ENCODE measurements around the gene RFTN1. TPM values are rescaled to one million over a fixed set of nuclear protein-coding genes. Genes with fewer than 3 reads are reported as not detected.

RFTN1 gene
- total and polyA plus RNA-seq, 9 of the 15 experiments (the other 6 are each of a cell fraction or from before 2014, with no cell fraction given), result 0.08 to 0.51 (median 0.11) TPM; not detected in 6

DNA sequence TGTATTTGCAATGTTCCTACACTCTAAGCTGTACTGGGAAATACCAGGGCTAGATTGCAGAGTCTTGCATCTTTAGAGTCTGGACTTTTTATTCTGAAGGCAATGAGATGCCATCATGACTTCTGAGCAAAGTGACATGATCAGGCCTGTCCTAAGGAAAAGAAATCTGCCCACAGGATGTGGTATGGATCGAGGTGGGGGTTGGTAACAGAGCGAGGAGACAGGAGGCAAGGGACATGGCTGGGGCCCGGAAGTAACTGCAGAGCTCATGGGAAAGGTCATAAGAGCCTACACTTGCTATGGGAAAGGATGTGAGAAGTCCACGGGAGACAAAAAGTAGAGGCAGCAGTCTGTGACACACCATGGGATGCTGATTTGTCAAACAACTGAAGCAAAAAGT, 126.9 kb downstream of the RFTN1 start:
- intact Hi-C loops (cut with micrococcal nuclease) (no loop called here), in situ Hi-C loops (cut with MboI) (no loop called here)
- POLR2A ChIA-PET, result interaction anchor here (1.4 to 1.5 kb wide), 2 partner anchors 9 to 13 kb away, joined by 3 to 4 read pairs; no protein-coding TSS in a partner anchor
- H3K9me3 ChIP-seq (replicated peaks; ENCODE audit: control insufficient read depth, insufficient read depth, low read depth, low read length), result no peaks in the 10 kb centered on the region
- WGBS (ENCODE audit: insufficient coverage, low coverage, missing lambda C conversion rate), result 3% methylated on average over 4 of the region's 4 CpGs
- TF ChIP-seq PHTF2 (CRISPR knock-in tag; IDR thresholded peaks at IDR 0.05) (no peak), MCM3 (IDR thresholded peaks at IDR 0.05) (no peak), NR2C2 (CRISPR knock-in tag; IDR thresholded peaks at IDR 0.05) (no peak), NR2C2 (tag; IDR thresholded peaks at IDR 0.05) (peak; percentile 82; the same call in 1 of the 2 replicates), CEBPG (CRISPR knock-in tag; IDR thresholded peaks at IDR 0.05) (no peak), CEBPG (tag; conservative IDR thresholded peaks at IDR 0.05 in 1 of 2, IDR thresholded peaks at IDR 0.05 in 1 of 2) (0 out of 4 replicates have a peak, but pooled peaks of 1 of the 2 experiments have one; percentile 39), ELK3 (CRISPR knock-in tag; IDR thresholded peaks at IDR 0.05) (no peak), GABPA (tag; conservative IDR thresholded peaks at IDR 0.05; ENCODE audit: low read depth) (peak; percentile 79), NR2C1 (IDR thresholded peaks at IDR 0.05) (no peak), NR2C1 (tag; IDR thresholded peaks at IDR 0.05) (peak; percentile 29; the same call in 1 of the 2 replicates)
- TF ChIP-seq, protein P1, sequence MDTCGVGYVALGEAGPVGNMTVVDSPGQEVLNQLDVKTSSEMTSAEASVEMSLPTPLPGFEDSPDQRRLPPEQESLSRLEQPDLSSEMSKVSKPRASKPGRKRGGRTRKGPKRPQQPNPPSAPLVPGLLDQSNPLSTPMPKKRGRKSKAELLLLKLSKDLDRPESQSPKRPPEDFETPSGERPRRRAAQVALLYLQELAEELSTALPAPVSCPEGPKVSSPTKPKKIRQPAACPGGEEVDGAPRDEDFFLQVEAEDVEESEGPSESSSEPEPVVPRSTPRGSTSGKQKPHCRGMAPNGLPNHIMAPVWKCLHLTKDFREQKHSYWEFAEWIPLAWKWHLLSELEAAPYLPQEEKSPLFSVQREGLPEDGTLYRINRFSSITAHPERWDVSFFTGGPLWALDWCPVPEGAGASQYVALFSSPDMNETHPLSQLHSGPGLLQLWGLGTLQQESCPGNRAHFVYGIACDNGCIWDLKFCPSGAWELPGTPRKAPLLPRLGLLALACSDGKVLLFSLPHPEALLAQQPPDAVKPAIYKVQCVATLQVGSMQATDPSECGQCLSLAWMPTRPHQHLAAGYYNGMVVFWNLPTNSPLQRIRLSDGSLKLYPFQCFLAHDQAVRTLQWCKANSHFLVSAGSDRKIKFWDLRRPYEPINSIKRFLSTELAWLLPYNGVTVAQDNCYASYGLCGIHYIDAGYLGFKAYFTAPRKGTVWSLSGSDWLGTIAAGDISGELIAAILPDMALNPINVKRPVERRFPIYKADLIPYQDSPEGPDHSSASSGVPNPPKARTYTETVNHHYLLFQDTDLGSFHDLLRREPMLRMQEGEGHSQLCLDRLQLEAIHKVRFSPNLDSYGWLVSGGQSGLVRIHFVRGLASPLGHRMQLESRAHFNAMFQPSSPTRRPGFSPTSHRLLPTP (IDR thresholded peaks at IDR 0.05; ENCODE audit: borderline replicate concordance, extremely low read depth, insufficient read length), result no peak
- TF ChIP-seq, protein P2, sequence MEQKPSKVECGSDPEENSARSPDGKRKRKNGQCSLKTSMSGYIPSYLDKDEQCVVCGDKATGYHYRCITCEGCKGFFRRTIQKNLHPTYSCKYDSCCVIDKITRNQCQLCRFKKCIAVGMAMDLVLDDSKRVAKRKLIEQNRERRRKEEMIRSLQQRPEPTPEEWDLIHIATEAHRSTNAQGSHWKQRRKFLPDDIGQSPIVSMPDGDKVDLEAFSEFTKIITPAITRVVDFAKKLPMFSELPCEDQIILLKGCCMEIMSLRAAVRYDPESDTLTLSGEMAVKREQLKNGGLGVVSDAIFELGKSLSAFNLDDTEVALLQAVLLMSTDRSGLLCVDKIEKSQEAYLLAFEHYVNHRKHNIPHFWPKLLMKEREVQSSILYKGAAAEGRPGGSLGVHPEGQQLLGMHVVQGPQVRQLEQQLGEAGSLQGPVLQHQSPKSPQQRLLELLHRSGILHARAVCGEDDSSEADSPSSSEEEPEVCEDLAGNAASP (IDR thresholded peaks at IDR 0.05), result no peak
- no TSS peak for BruUV-seq (replicated peaks)
- DNase-seq (ENCODE audit: extremely low read depth in 1 of 4, low spot score in 3 of 4) (no peak), ATAC-seq (peak; percentile 55; the same call in 2 of the 3 replicates), FAIRE-seq (no peak)
- H3K4me1 ChIP-seq (replicated peaks in 1 of 2; ENCODE audit: control insufficient read depth in 2 of 2, insufficient read depth in 2 of 2, low read length in 2 of 2), result no peaks in the 10 kb centered on the region
- H3K27me3 ChIP-seq (ENCODE audit: control insufficient read depth in 2 of 2, insufficient read depth in 2 of 2, low read length in 2 of 2), result peaks cover 0 to 11% of the 10 kb centered on the region in 2 experiments; a peak in 3 of 5 replicates
- no peaks in the 10 kb centered on the region for H3K79me2 ChIP-seq (ENCODE audit: control insufficient read depth, insufficient read depth, low read length)
- no peaks in the 10 kb centered on the region for H3K36me3 ChIP-seq (ENCODE audit: control insufficient read depth, insufficient read depth, low read length)
- H4K20me1 ChIP-seq (replicated peaks; ENCODE audit: control insufficient read depth, insufficient read depth, low read length), result no peaks in the 10 kb centered on the region
- no peak overlapping the region for H3K4me3 ChIP-seq
- H3K4me2 ChIP-seq (ENCODE audit: insufficient read depth, low read length), result no peak overlapping the region
- no peak overlapping the region for H3K27ac ChIP-seq (ENCODE audit: extremely low read depth, low read depth, low read length)
- CTCF ChIA-PET (ENCODE audit: low intra/inter-chr PET ratio), result no interaction called here
- no peak overlapping the region for H3K9ac ChIP-seq (ENCODE audit: insufficient read depth in 1 of 2, low read depth in 2 of 2, low read length in 2 of 2)
- no peak overlapping the region for H2AFZ ChIP-seq (ENCODE audit: low read depth, low read length)
- no peaks in the 10 kb centered on the region for H3K9me1 ChIP-seq (ENCODE audit: control insufficient read depth, insufficient read depth, low read length)
